Measurements from ENCODE around the gene STARD13.

STARD13 gene

DNA sequence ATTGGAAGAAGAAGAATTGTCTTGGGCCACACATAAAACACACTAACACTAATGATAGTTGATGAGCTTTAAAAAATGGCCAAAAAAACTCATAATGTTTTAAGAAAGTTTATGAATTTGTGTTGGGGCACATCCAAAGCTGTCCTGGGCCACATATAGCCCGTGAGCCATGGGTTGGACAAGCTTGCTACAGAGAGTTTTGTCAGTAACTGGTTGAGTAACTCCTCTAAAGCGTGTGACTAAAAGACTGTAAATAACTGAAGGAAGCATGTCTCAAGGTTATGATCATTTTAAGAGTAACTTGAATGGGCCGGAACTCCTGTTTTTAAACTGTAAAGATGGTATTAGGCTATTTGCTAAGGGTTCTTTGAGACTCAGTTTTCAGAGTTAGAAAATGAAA lies 151.3 kb downstream of the STARD13 start:
- no peak for DNase-seq

DNA sequence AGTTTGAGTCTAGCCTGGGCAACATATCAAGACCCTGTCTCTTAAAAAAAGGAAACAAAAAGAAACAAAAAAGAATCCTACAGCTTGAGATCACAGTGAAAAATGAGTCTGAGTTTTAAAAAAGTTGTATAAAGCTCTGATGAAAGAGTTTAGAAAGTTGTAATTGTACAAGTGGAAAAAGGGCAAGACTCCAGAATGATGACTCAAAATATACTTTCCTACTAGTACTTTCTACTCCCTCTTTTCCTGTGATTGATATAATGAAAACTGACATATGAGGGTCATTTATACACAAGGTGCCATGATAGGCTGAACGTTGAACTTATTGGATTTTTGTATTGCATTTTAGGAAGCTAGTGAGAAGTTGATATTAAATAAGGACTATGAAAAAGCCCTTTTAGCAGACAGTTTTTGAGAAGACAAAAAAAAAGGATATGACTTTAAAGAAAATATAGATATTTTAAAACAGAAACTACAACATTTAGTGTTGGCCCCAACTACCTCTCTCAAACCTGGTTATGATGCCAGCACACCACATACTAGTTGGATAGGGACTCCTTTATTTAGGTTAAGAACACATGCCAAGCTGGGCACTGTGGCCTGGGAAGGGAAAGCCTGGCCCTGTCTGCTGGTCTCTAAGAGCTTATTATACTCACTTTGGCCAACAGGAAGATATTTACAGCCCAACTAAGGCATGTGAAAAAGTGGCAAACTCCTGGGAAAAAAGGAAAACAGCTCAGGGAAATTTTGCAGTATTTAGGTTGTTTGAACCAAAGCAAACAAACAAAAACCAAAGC lies 152.7 kb downstream of the STARD13 start:
- DNase-seq = no peak

GRCh38 chr13:33129886-33130285 lies 155.7 kb downstream of the STARD13 start:
- no peak for DNase-seq

- no peak for DNase-seq
These were observed 156.3 kb downstream of the STARD13 start for GRCh38 chr13:33129094-33129832.

- DNase-seq = no peak
These were observed 157.4 kb downstream of the STARD13 start for GRCh38 chr13:33128134-33128533.

DNA sequence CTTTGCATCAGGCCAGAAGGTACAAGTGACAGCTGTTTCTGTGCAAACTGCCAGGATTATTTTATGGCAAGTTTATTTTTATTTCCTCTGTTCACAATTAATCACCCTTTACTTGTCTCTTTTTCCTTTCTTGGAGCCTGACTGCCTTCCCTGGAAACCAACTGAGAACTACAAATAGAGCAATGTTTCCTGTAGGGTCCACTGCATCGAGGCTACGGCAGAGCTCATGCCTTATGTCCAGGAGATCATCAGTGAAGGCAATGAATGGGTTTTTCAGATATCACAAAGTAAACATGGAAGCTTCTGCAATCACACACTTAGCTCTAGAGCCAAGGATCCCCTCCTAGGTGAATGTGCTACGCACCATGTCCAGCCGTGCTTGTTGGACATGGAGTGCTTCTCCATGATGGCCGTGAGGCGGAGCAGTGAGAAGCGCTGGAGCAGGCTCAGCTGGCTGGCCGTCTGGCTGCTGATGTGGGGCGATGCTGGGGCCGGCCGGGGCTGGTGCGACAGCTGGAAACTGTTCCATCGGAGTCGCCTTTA lies 158.5 kb downstream of the STARD13 start:
- DNase-seq = no peak

GRCh38 chr13:33125821-33126570 lies 159.6 kb downstream of the STARD13 start:
- DNase-seq = no peak

DNA sequence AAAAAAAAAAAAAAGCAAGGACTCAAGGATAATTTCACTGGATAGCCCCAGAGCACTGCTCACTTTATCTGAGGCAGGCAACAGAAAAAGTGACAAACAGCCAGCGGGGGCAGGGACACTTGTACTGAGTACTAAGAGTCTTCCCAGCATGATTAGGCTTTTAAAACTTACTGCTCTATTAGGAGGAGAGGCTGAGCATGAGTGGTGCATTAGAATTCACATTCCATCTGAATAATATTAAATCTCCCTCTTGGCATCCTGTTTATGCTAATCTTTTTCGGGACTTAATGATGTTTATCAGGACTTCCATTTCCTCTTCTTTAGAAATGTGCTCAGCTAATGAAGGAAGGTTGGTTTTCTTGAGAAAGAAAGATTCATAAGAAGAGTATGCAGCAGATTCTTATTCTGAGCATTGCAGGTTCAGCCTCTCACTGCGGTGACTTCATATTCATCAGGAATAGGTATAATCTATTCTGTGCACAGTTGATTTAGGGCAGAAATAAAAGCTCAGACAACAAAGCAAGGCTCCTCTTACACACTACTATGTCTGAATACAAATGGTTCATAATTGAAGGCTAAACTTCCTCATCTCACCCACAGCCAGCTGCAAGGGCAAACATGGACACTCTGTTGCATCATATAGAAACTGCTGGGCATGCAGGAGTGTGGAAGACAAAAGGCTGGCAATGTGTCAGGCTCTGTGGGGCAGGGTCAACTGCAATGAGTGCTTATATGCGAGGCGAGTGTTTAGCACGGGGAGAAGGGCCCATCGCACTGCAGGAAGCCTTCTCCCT lies 162.3 kb downstream of the STARD13 start:
- DNase-seq = peak; percentile 7 to 29

GRCh38 chr13:33119856-33120543 lies 165.6 kb downstream of the STARD13 start:
- no peak for DNase-seq

DNA sequence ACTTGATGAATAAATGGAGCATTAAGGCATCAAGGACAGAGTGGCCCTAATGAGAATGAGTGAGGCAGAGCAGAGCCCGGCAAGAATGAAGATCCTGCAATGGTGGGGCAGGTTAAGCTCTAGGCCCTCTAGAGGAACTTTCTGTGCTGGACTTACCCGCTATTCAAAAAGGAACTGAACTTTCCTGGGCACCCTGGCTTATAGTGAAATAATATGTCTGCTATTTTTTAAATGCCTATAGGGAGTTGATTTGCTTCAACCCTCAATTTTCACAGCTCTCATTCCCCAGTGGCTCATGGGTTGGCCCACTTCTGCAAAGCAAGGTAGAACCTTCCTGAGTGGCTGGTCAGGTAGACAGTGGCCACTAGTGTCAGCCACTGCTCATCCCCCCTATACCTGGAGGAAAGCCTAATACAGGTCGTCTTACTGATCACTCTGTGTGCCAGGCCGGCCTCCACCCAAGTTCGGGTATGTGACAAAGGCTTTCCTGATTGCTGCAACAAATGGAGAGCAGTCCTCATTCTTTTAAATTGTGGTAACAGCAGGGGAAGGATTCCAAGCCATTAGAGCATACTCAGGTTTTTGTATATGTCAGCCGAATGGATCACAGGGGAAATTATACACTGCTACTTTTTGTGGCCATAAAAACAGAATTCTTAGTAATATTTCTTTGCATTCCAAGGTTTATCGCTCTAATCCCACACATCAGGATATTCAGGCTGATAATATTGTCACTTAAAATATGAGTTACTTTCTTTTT lies 166.4 kb downstream of the STARD13 start:
- no peak for DNase-seq

DNA sequence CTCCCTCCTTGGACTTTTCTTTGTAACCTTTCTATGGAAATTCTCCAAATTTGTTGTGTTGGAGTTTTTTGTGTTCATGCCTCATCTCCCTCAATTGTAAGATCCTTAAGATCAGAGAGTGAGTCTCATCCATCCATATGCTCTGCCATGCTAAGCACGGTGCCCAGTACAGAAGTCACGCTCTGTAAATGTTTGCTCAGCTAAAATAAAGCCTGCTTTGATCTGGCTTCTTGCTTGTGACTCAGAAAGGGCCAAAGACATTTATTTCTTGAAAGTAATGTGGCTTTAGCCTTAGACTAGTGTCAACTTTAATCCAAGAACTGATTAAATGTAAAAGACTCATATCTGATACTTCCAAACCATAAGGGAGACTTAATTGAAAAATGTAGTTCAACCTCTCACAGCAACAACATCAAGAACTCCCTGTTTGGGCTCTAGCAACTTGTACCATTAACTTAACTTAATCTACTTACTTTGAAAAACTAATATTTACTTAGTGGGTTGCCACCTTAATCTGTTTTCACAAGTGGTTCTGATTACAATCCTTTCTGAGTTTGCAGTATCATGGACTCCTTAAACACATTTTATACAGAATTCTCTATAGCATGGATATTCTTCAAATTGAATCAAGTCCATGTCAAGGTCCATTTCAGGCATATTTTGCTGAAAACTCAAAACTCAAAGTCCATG lies 169.1 kb downstream of the STARD13 start:
- DNase-seq = no peak

GRCh38 chr13:33115274-33115673 lies 170.3 kb downstream of the STARD13 start:
- no peak for DNase-seq

- no peak for DNase-seq
These were observed 171.4 kb downstream of the STARD13 start for GRCh38 chr13:33114146-33114545.

DNA sequence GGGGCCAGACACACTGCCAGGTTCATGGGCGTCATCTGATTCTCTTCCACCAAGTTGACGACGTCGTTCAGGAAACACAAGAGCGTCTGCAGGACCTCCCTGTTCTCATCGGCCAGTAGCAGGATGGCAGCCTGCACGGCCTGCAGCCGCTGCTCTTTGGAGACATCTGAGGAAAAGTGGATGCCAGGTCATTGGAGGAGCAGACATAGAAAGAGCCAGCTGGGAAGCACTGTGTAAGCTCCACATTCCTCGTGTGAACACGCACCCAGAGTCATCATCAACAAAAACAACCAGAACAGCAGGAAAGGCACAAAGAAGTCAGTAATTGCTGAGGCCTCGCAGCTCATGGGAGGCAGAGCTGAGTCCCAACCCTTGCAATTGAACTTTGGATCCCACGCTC lies 172.8 kb downstream of the STARD13 start:
- no peak for DNase-seq

DNA sequence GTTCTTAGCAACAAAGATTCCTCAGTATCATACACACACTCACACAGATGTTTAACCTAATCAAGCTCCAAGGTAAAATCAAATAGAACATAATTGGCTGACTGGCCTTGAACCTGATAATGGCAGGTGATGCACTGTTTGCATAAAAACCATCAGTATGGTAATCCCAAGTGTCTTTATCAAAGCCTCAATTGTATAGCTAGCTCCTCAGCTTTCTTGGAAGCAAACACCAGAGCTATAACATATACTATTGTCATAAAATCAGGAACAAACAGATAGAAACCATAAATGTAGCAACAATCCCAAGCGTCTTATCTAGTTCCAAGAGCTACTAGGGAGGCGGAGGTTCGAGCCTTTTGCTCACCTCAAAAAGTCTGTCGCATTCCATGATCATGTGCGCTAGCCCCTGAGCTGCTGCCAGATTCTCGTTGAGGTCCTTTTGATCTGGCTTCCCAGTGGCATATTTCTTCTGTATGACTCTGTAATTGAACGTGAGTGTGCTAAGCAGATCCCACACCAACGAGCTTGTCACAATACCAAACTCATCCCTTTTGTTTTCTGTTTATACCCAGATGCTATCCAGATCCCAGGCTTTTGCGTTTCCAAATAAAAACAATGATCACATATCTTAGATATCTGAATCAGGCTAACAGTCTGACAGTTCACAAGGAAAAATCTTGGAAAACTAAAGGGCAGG lies 174.0 kb downstream of the STARD13 start:
- DNase-seq = no peak

- DNase-seq = no peak
These were observed 174.7 kb downstream of the STARD13 start for GRCh38 chr13:33110713-33111413.

GRCh38 chr13:33110386-33110712 lies 175.2 kb downstream of the STARD13 start:
- no peak for DNase-seq

- no peak for DNase-seq
These were observed 175.8 kb downstream of the STARD13 start for GRCh38 chr13:33109801-33110200.

GRCh38 chr13:33109271-33109697 lies 176.3 kb downstream of the STARD13 start:
- DNase-seq = no peak

Measured in bone marrow (tissue), 2 donors.